Keratinocyte (primary cell): Measurements from ENCODE around the gene PTPA. TPM values are rescaled to one million over a fixed set of nuclear protein-coding genes. Genes with fewer than 3 reads are reported as not detected.

Source experiments
- DNase-seq: peaks from one replicate; pipeline ENCODE4 v3.0.0-alpha.2; 2011; ENCODE audit warnings: low read depth, missing footprints, low spot score
- FAIRE-seq: peaks from 2 replicates; lab custom pipeline; 2011; peaks lifted over from hg19 to GRCh38; lab: Jason Lieb, UNC
- H2AFZ ChIP-seq: 2 replicates; pipeline ENCODE4 v1.6.0; 2012; ENCODE audit warnings: low read length, control low read depth, inconsistent platforms; ENCODE audit not compliant: control insufficient read depth
- H3K27ac ChIP-seq: 2 replicates; pipeline ENCODE4 v1.5.1; 2011; ENCODE audit warnings: low read length; ENCODE audit not compliant: control insufficient read depth, insufficient read depth
- H3K27me3 ChIP-seq: 3 replicates; pipeline ENCODE4 v1.6.0; 2011; ENCODE audit warnings: low read length; ENCODE audit not compliant: control insufficient read depth, insufficient read depth; ENCODE audit errors: extremely low read depth
- H3K36me3 ChIP-seq, 2 experiments: 2 replicates in 1 of 2; 3 replicates in 1 of 2; pipeline ENCODE4 v1.5.1; 2011; ENCODE audit warnings: low read length in 2 of 2, mild to moderate bottlenecking in 1 of 2; ENCODE audit not compliant: control insufficient read depth in 2 of 2, insufficient read depth in 2 of 2; ENCODE audit errors: extremely low read depth in 1 of 2
- H3K4me1 ChIP-seq: 3 replicates; pipeline ENCODE4 v1.5.1; 2011; ENCODE audit warnings: low read length; ENCODE audit not compliant: control insufficient read depth, insufficient read depth; ENCODE audit errors: extremely low read depth
- H3K4me2 ChIP-seq: 3 replicates; pipeline ENCODE4 v1.6.0; 2011; ENCODE audit warnings: low read depth, low read length; ENCODE audit not compliant: control insufficient read depth, insufficient read depth; ENCODE audit errors: extremely low read depth
- H3K4me3 ChIP-seq, 3 experiments: fragments of 200-600 bp in 1 of 3; sonication (generic) in 1 of 3; 2 replicates in 2 of 3; 3 replicates in 1 of 3; pipeline ENCODE4 v1.5.1; 2011 to 2016; ENCODE audit warnings: low read length in 3 of 3, mild to moderate bottlenecking in 3 of 3, control low read depth in 2 of 3, inconsistent platforms in 1 of 3, low read depth in 1 of 3, mixed read lengths in 1 of 3, mixed run types in 1 of 3, moderate library complexity in 1 of 3; ENCODE audit not compliant: control insufficient read depth in 2 of 3, insufficient read depth in 2 of 3; ENCODE audit errors: extremely low read depth in 1 of 3
- H3K79me2 ChIP-seq: 2 replicates; pipeline ENCODE4 v1.6.0; 2012; ENCODE audit warnings: low read length; ENCODE audit not compliant: control insufficient read depth, insufficient read depth
- H3K9ac ChIP-seq: 3 replicates; pipeline ENCODE4 v1.6.0; 2011; ENCODE audit warnings: low read length; ENCODE audit not compliant: control insufficient read depth, insufficient read depth; ENCODE audit errors: extremely low read depth
- H3K9me1 ChIP-seq: 3 replicates; pipeline ENCODE4 v1.6.0; 2011; ENCODE audit warnings: low read length; ENCODE audit not compliant: control insufficient read depth, insufficient read depth; ENCODE audit errors: extremely low read depth
- H3K9me3 ChIP-seq: 2 replicates; pipeline ENCODE4 v1.5.1; 2012; ENCODE audit warnings: low read depth, low read length; ENCODE audit not compliant: control insufficient read depth
- H4K20me1 ChIP-seq: 3 replicates; pipeline ENCODE4 v1.6.0; 2011; ENCODE audit warnings: low read length; ENCODE audit not compliant: control insufficient read depth, insufficient read depth; ENCODE audit errors: extremely low read depth
- EZH2 ChIP-seq: IDR thresholded peaks from one replicate; pipeline ENCODE4 v1.6.1; 2012; ENCODE audit warnings: inconsistent platforms, mild to moderate bottlenecking, low read length, moderate library complexity
- dilution Hi-C: fragments of 300-500 bp; cut with MboI; formaldehyde crosslinking; loops from one replicate; pipeline ENCODE4 v1.7.0; 2020; ENCODE audit warnings: low sequenced_read_pairs; ENCODE audit not compliant: extremely low pct_ligation_motif_present
- polyA plus RNA-seq, 5 experiments: library from polyadenylated mRNA; depleted of rRNA in 3 of 5; stranded (reverse) in 3 of 5; stranded (forward) in 1 of 5; unstranded in 1 of 5; fragments of >200 nt; gene quantifications; 1 replicate in 1 of 5; 2 replicates in 3 of 5; 3 replicates in 1 of 5; pipeline versions ENCODE4 v1.2.1 to v1.2.3, GENCODE V29; 2011 to 2012; ENCODE audit warnings: missing spikeins in 2 of 5, low read depth in 1 of 5, low replicate concordance in 1 of 5
- TF ChIP-seq, protein P1 (sequence below), 3 experiments: IDR thresholded peaks in 1 of 3; conservative IDR thresholded peaks in 1 of 3; optimal IDR thresholded peaks in 1 of 3; 2 replicates in 2 of 3; 3 replicates in 1 of 3; pipeline versions ENCODE3 to v1.5.1; 2011; ENCODE audit warnings: low read length in 3 of 3, mild to moderate bottlenecking in 3 of 3, moderate library complexity in 2 of 3, control low read depth in 1 of 3, inconsistent platforms in 1 of 3; ENCODE audit not compliant: insufficient read depth in 2 of 3; ENCODE audit errors: extremely low read depth in 1 of 3

The PTPA gene
- polyA plus RNA-seq, 1 donor (not counting 4 experiments of a cell fraction or from before 2014, with no cell fraction given): 98.0 TPM

DNA sequence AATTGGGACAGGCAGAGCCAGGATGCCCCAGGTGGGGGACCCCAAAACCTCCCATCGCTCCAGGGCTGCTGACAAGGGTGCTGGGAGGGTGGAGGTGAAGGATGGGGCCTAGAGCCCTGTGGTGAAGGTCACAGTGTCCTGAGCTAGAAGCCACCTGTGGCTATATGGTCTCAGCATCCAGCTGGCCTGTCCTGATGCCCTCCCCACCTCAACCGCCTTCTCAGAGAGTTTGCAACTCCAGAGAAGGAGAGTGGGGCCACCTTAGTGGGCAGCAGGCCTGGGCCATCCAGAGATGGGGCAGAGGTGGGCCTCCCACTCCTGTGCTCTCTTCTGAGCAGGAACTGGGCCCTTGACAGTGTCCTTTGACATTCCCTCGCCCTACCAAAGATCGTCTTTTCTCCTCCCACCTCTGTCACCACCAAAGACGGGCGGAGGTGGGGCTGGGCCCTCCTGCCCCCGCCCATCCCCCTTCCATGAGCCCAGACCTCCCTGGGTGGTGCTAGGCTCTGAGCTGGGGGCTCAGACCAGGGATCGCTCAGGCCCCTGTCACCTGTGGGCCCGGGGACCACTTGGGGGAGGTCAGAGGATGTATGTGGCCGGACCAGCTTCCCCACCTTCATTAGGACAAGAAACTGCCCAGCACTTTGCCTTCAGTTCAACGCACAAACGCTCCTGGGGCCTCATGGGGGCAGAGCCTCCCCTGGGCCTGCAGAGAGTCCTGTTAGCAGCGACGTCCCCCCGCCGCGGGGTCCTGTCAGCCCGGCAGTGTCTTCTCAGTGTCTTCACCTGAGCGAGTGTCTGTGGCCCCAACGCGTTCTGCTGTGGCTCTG, 40.3 kb upstream of the PTPA start:
- Histone ChIP-seq H3K9me1 (no peaks in the 10 kb centered on the region), H3K4me2 (no peak overlapping the region), H3K9me3 (no peaks in the 10 kb centered on the region), H3K36me3 (peaks cover 7 to 15% of the 10 kb centered on the region in 2 experiments), H3K27ac (no peak overlapping the region), H3K4me3 (no peak overlapping the region), H4K20me1 (no peaks in the 10 kb centered on the region), H3K4me1 (no peaks in the 10 kb centered on the region), H3K27me3 (no peaks in the 10 kb centered on the region), H2AFZ (no peak overlapping the region), H3K9ac (no peak overlapping the region), H3K79me2 (no peaks in the 10 kb centered on the region)
- dilution Hi-C loops: no loop called here
- TF ChIP-seq, protein P1, sequence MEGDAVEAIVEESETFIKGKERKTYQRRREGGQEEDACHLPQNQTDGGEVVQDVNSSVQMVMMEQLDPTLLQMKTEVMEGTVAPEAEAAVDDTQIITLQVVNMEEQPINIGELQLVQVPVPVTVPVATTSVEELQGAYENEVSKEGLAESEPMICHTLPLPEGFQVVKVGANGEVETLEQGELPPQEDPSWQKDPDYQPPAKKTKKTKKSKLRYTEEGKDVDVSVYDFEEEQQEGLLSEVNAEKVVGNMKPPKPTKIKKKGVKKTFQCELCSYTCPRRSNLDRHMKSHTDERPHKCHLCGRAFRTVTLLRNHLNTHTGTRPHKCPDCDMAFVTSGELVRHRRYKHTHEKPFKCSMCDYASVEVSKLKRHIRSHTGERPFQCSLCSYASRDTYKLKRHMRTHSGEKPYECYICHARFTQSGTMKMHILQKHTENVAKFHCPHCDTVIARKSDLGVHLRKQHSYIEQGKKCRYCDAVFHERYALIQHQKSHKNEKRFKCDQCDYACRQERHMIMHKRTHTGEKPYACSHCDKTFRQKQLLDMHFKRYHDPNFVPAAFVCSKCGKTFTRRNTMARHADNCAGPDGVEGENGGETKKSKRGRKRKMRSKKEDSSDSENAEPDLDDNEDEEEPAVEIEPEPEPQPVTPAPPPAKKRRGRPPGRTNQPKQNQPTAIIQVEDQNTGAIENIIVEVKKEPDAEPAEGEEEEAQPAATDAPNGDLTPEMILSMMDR (optimal IDR thresholded peaks at IDR 0.05 in 1 of 3, IDR thresholded peaks at IDR 0.05 in 1 of 3, conservative IDR thresholded peaks at IDR 0.05 in 1 of 3; ENCODE audit: extremely low read depth in 1 of 3, insufficient read depth in 2 of 3, low read length in 3 of 3): no peak
- no peak for TF ChIP-seq EZH2
- no peak for DNase-seq
- no peak for FAIRE-seq

DNA sequence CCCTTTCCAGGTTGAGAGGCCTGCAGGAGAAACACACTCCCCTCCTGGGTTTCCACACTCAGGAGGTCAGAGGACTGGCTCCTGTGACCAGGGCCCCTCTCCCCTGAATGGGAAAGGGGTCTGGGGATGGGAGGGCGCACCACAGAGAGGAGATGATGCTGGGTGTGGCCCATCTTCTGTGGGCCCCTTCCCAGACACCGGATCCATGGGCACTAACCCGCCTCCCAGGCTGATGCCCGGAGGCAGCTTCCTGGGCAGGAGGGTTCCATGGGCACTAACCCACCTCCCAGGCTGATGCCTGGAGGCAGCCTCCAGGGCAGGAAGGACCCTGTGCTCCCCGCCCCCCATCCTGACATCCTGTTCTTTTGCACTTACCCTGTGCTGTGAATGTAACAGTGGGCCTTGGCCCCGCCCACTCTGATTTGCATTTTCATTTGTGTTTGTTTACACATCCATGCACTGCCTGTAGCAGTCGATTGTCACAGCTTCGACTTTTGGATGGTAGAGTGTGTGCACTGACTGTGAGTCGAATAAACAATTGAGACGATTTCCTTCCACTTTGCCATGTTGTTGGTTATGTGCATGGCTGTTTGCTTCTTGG, 39.6 kb upstream of the PTPA start:
- DNase-seq: no peak
- no peak overlapping the region for H3K4me2 ChIP-seq
- no peaks in the 10 kb centered on the region for H3K27me3 ChIP-seq
- no peaks in the 10 kb centered on the region for H3K9me3 ChIP-seq
- no peak overlapping the region for H2AFZ ChIP-seq
- no peaks in the 10 kb centered on the region for H3K9me1 ChIP-seq
- dilution Hi-C loops: no loop called here
- no peak for FAIRE-seq
- no peak overlapping the region for H3K4me3 ChIP-seq
- TF ChIP-seq EZH2: no peak
- TF ChIP-seq, protein P1 (optimal IDR thresholded peaks at IDR 0.05 in 1 of 3, IDR thresholded peaks at IDR 0.05 in 1 of 3, conservative IDR thresholded peaks at IDR 0.05 in 1 of 3; ENCODE audit: extremely low read depth in 1 of 3, insufficient read depth in 2 of 3, low read length in 3 of 3): no peak
- no peaks in the 10 kb centered on the region for H4K20me1 ChIP-seq
- peaks cover 7 to 15% of the 10 kb centered on the region in 2 experiments for H3K36me3 ChIP-seq
- H3K27ac ChIP-seq: no peak overlapping the region
- H3K79me2 ChIP-seq: no peaks in the 10 kb centered on the region
- H3K9ac ChIP-seq: no peak overlapping the region
- H3K4me1 ChIP-seq: no peaks in the 10 kb centered on the region
